HG02884 (cell line): ENCODE results near the gene ORM2.

ENCODE experiments used
- ATAC-seq: cut with Tn5 transposase; IDR thresholded peaks from one replicate; pipeline ENCODE4 v1.9.1; 2021; ENCODE audit warnings: mild to moderate bottlenecking, moderate library complexity; ENCODE audit not compliant: unreplicated experiment

Gene ORM2

DNA sequence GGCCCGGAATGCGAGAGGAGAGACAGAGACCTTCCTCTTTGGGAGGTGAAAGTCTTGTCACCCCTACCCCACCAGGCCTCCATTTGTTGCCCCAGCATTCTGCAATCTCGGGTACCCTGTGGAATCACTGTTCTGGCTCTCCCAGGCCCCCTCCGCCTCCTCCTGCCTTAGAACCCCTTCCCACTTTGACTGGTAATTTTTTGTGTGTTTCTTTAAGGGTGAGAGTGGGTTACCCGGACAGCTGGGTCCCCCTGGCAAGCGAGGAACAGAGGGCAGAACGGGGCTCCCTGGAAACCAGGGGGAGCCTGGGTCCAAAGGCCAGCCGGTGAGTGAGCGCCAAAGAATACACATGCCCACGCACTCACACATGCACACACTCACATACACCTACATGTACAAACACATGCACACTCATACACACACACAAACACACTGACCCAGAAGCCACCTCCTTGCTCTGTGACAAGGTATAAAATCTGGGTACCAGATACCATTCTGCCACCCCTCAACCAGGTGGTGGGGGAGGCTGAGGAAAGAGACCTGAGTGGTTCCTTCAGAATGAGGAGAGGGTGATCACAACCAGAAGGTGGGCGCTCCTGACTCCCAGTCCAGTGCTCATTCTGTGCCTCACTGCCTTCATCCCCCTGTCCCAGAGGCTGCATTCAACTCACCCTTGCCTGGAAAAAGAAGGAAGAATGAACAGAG, 37.6 kb upstream of the ORM2 start:
- no peak for ATAC-seq

DNA sequence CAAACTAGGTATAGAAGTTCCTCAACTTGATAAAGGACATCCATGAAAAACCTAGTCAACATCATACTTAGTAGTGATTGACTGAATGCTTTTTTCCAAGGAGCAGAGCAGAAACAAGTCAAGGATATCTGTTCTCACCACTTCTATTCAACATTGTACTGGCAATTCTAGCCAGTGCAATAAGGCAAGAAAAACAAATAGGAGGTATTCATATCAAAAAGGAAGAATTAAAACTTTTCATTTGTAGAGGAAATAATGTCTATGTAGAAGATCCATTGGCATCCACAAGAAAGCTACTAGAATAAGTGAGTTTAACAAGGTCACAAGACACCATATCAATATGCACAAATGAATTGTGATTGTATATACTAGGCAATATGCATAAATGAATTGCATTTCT, 35.0 kb upstream of the ORM2 start:
- no peak for ATAC-seq

GRCh38 chr9:114296338-114296737, 33.3 kb upstream of the ORM2 start:
- ATAC-seq: no peak

- no peak for ATAC-seq
These were observed 30.1 kb upstream of the ORM2 start for GRCh38 chr9:114299286-114300152.

DNA sequence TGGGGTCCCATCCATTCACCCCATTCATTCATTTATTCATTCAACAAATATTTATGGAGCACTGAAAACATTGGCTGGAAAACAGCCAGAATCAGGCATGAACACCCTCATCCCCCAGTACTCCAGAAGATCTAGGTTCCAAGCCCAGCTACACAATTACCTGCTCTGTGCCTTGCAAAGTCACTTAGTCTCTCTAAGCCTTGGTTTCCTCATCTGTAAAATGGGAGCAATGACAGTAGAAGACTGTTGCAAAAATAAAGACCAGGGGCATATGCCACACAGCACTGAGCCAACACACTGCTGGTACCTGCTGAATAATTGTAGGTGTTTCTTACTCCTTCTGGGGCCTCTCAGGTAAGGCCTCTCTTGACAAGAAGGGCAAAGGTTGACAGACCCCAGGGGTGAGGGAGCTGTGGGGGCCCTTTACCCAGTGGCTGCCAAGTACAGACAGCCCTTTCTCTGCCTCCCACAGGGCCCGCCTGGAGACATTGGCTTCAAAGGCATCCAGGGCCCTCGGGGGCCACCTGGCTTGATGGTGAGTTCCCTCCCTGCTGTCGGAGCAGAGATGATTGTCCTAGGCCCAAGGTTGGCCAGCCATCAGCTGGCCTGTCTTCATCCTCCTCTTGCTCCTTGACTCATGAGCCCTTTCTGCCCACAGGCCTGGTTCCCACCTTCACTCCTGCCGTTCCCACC, 29.4 kb upstream of the ORM2 start:
- no peak for ATAC-seq

GRCh38 chr9:114300846-114301797, 28.5 kb upstream of the ORM2 start:
- ATAC-seq: no peak

- no peak for ATAC-seq
These were observed 27.7 kb upstream of the ORM2 start for GRCh38 chr9:114301798-114302565.

- no peak for ATAC-seq
These were observed 26.9 kb upstream of the ORM2 start for GRCh38 chr9:114302727-114303126.

DNA sequence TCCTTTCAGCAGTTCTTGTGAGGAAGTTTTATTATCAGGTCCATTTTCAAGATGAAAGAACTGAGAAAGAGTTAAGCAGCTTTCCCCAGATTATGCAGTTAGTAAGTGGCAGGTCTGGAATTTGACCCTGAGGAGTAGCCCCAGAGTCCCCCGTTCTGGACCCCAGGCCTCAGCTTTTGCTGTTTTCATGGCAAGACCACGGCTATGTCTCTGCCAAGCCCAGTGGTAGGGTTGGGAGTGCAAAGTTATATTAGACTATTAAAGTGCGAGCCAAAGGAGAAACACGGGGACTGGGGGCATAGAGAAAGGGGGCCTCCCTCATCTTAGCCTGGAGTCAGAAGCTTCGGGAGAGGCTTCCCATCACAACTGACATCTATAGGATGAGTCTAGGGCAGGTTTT, 26.1 kb upstream of the ORM2 start:
- no peak for ATAC-seq

GRCh38 chr9:114303977-114304376, 25.7 kb upstream of the ORM2 start:
- no peak for ATAC-seq

DNA sequence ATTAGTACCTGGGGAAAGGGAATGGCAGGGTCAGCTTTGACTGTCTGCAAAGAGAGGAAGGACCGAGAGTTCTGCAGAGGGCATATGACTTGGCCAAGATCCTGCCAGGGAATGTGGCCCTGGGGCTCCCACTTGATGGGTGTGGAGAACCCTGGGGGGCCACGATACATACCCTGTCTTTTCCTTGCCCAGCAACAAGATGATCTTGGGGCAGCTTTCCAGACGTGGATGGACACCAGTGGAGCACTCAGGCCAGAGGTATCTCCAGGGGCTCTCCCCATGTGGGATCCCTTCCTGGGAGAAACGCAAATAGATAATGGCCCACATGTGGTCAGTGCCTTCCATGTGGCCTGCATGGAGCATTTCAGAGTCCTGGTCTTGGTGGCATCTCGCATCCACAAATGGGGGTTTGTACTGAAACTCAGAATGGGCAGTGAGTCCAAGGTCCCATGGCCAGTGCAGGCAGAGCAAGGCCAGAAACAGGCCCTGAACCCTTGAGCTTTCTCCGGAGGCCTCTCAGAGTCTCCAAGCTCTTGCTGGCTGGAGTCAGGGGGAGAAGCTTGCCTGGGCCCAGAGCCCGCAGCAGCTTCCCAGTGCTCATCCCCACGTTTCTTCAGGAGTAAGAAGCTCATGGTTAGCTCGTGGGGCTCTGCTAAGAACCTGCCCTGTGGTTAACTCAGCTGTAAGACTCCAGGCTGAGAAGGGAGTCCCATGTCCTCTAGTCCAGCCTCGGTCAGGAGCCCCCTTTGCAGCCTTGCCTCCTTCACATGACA, 25.1 kb upstream of the ORM2 start:
- ATAC-seq: no peak

GRCh38 chr9:114307899-114308267, 21.8 kb upstream of the ORM2 start:
- ATAC-seq: no peak

DNA sequence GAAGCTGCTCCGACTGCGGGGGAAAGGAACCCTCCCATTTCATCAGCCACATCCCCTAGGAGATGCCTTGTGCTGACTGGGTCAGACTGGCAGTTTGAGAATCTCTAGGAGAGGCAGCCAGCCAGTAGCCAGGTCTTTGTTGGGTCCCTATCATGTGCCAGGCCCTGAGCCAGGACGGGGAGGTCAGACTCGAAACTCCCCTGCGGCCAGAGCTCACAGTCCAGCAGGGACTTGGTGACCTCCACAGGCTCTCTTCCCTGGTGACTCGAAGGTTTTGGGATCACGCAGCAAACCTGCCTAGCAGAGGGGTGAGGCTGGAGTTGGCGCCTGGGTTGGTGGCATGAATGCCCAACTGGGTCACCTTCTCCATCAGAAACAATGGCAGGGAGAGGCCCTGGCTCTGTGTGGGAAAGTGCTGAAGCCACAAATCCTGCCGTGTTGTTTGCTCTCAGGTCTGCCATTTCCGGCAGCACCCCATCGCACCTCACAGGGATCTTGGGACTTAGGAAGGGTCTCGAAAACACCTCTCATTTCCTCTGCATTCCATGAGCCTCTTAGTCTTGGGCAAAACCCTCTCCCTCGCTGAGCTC, 21.2 kb upstream of the ORM2 start:
- no peak for ATAC-seq

- ATAC-seq: no peak
These were observed 20.6 kb upstream of the ORM2 start for GRCh38 chr9:114309096-114309495.

GRCh38 chr9:114310471-114311450, 18.9 kb upstream of the ORM2 start:
- no peak for ATAC-seq

DNA sequence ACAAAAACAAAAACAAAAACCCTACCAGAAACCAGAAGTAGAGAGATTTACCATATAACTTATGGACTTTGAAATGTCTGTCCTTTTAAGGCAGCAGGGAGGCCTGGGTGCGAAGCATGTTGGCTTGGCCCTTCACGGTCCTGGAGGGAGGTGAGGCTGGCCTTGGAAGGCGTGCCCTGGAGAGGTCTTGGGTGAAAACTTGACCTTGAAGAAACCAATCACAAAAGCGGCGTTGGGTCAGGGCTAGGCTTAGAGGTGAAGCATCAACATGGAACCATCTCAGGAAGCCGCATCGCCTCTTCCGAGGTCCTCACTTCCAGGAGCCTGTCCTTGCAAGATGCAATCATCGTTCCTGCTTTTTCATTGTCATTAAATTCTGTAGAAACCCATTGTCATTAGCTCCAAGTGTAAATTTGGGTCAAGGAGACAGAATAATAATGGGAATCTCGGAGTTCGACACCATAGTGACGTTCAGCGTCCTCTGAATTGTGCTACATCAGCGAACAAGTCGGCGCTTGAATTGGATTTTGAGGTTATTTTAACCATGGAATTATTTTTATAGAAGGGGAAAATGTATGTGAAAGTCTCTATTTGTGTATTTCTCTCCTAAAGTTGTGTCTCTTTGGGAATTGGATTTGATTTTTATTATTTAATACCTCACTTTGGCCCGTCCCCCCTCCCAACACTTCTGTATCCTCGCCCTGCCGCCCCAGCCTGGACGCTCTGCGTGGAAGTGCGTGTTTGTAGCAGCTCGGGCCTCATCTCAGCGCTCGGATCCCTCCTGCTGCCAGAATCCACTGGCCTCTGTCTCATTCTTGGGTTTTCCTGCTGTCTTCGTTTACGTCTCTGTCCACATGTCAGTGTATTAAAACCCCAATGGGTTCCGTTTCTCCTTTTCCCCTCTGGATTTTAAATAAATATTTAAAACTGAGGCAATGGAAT, 17.8 kb upstream of the ORM2 start:
- no peak for ATAC-seq

GRCh38 chr9:114312513-114312875, 17.2 kb upstream of the ORM2 start:
- ATAC-seq: no peak
